H1 (cell line): ENCODE results near the gene NAP1L5. TPM values are rescaled to one million over a fixed set of nuclear protein-coding genes. Genes with fewer than 3 reads are reported as not detected.

Experiments used
- CTCF ChIA-PET: fragments of 300-600 bp; sonication (Branson Sonifier 250); formaldehyde crosslinking; loops from one replicate; lab custom pipeline; 2021; ENCODE audit not compliant: partially characterized antibody; lab: Charles Lee
- POLR2A ChIA-PET: fragments of 300-600 bp; sonication (Branson Sonifier 250); formaldehyde crosslinking; loops from one replicate; lab custom pipeline; 2021; ENCODE audit warnings: inconsistent platforms; ENCODE audit not compliant: partially characterized antibody; lab: Charles Lee
- DNase-seq, 2 experiments: peaks; one replicate each; pipeline versions ENCODE4 v3.0.0 to v3.0.0-alpha.2; 2010 to 2022; ENCODE audit warnings: low spot score in 2 of 2, low read depth in 1 of 2, mixed read lengths in 1 of 2
- FAIRE-seq: peaks from 2 replicates; lab custom pipeline; 2011; peaks lifted over from hg19 to GRCh38; lab: Jason Lieb, UNC
- H2AFZ ChIP-seq: 2 replicates; pipeline ENCODE4 v1.8.1; 2012; ENCODE audit warnings: low read length, inconsistent platforms
- H2AK5ac ChIP-seq: 2 replicates; pipeline ENCODE4 v1.6.1; 2013; ENCODE audit warnings: low read depth, low read length
- H2BK120ac ChIP-seq: replicated peaks from 2 replicates; pipeline ENCODE3; 2013; ENCODE audit warnings: low read depth, low read length, inconsistent platforms
- H2BK12ac ChIP-seq: 2 replicates; pipeline ENCODE4 v1.6.1; 2013; ENCODE audit warnings: low read depth, low read length
- H2BK15ac ChIP-seq: 2 replicates; pipeline ENCODE4 v1.6.1; 2013; ENCODE audit warnings: low read length
- H2BK20ac ChIP-seq: 2 replicates; pipeline ENCODE4 v1.6.1; 2013; ENCODE audit warnings: low read length
- H2BK5ac ChIP-seq: 2 replicates; pipeline ENCODE4 v1.6.1; 2013; ENCODE audit warnings: low read depth, low read length
- H3K14ac ChIP-seq: 2 replicates; pipeline ENCODE4 v1.6.1; 2013; ENCODE audit warnings: inconsistent platforms; ENCODE audit not compliant: insufficient read length
- H3K18ac ChIP-seq: 2 replicates; pipeline ENCODE4 v1.6.1; 2013; ENCODE audit warnings: low read length; ENCODE audit errors: extremely low read depth
- H3K23ac ChIP-seq: 2 replicates; pipeline ENCODE4 v1.6.1; 2013; ENCODE audit warnings: inconsistent platforms; ENCODE audit not compliant: insufficient read length
- H3K23me2 ChIP-seq: 2 replicates; pipeline ENCODE4 v1.6.1; 2013; ENCODE audit warnings: low read depth, low read length
- H3K27ac ChIP-seq: 2 replicates; pipeline ENCODE4 v1.6.1; 2011; ENCODE audit warnings: low read depth, low read length, inconsistent platforms
- H3K27me3 ChIP-seq, 4 experiments: replicated peaks in 1 of 4; 1 replicate in 1 of 4; 2 replicates in 3 of 4; pipeline versions ENCODE4 v1.6.1 to v1.8.1; 2011 to 2013; ENCODE audit warnings: low read length in 3 of 4, mild to moderate bottlenecking in 3 of 4, inconsistent platforms in 2 of 4, mixed read lengths in 2 of 4, moderate library complexity in 1 of 4; ENCODE audit not compliant: control insufficient read depth in 3 of 4, insufficient read depth in 3 of 4; ENCODE audit errors: extremely low read depth in 1 of 4
- H3K36me3 ChIP-seq, 4 experiments: 2 replicates each; pipeline versions ENCODE4 v1.6.1 to v1.8.1; 2011 to 2013; ENCODE audit warnings: mild to moderate bottlenecking in 4 of 4, low read length in 3 of 4, moderate library complexity in 2 of 4, control low read depth in 1 of 4, inconsistent platforms in 1 of 4; ENCODE audit not compliant: insufficient read depth in 4 of 4, control insufficient read depth in 2 of 4
- H3K4ac ChIP-seq: replicated peaks from 2 replicates; pipeline ENCODE3; 2013; ENCODE audit warnings: low read length, low read depth, mixed read lengths, inconsistent platforms; ENCODE audit not compliant: insufficient read length
- H3K4me1 ChIP-seq, 4 experiments: replicated peaks in 1 of 4; 1 replicate in 1 of 4; 2 replicates in 3 of 4; pipeline versions ENCODE4 v1.6.1 to v1.8.1; 2011 to 2013; ENCODE audit warnings: low read length in 3 of 4, inconsistent platforms in 2 of 4, mixed read lengths in 1 of 4; ENCODE audit not compliant: insufficient read depth in 4 of 4, control insufficient read depth in 3 of 4
- H3K4me2 ChIP-seq, 2 experiments: 2 replicates each; pipeline versions ENCODE4 v1.6.1 to v1.8.1; 2011 to 2013; ENCODE audit warnings: low read depth in 2 of 2, low read length in 2 of 2, control low read depth in 1 of 2, inconsistent platforms in 1 of 2, mild to moderate bottlenecking in 1 of 2; ENCODE audit not compliant: insufficient read depth in 1 of 2
- H3K4me3 ChIP-seq, 4 experiments: fragments of 200-600, 300-600 bp in 1 of 4; sonication (generic), shearing (Covaris generic), sonication (Bioruptor Twin) in 1 of 4; 2 replicates each; pipeline versions ENCODE4 v1.5.1 to v1.8.1; 2011 to 2016; ENCODE audit warnings: low read length in 4 of 4, low read depth in 3 of 4, control low read depth in 2 of 4, inconsistent platforms in 2 of 4, mild to moderate bottlenecking in 2 of 4, mixed read lengths in 1 of 4, moderate library complexity in 1 of 4; ENCODE audit not compliant: insufficient read depth in 2 of 4; ENCODE audit errors: extremely low read depth in 1 of 4
- H3K56ac ChIP-seq: replicated peaks from 2 replicates; pipeline ENCODE3; 2013; ENCODE audit warnings: low read depth, mild to moderate bottlenecking, mixed read lengths, low read length, inconsistent platforms; ENCODE audit not compliant: insufficient read length
- H3K79me1 ChIP-seq: 2 replicates; pipeline ENCODE4 v1.6.1; 2013; ENCODE audit warnings: low read depth, low read length, control low read depth
- H3K79me2 ChIP-seq, 2 experiments: 2 replicates each; pipeline versions ENCODE4 v1.6.1 to v1.8.1; 2012 to 2013; ENCODE audit warnings: low read length in 2 of 2, mild to moderate bottlenecking in 2 of 2, inconsistent platforms in 1 of 2; ENCODE audit not compliant: insufficient read depth in 2 of 2, control insufficient read depth in 1 of 2
- H3K9ac ChIP-seq, 4 experiments: replicated peaks in 1 of 4; 1 replicate in 1 of 4; 2 replicates in 3 of 4; pipeline versions ENCODE4 v1.6.1 to v1.8.1; 2011 to 2013; ENCODE audit warnings: low read depth in 3 of 4, low read length in 3 of 4, control low read depth in 2 of 4, mild to moderate bottlenecking in 2 of 4, moderate library complexity in 2 of 4, inconsistent platforms in 1 of 4; ENCODE audit errors: extremely low read depth in 1 of 4
- H3K9me3 ChIP-seq, 2 experiments: 2 replicates each; pipeline versions ENCODE4 v1.6.1 to v1.8.1; 2012 to 2013; ENCODE audit warnings: mild to moderate bottlenecking in 2 of 2, moderate library complexity in 2 of 2, control low read depth in 1 of 2, inconsistent platforms in 1 of 2, low read depth in 1 of 2, low read length in 1 of 2, mixed read lengths in 1 of 2; ENCODE audit not compliant: insufficient read depth in 2 of 2
- H4K20me1 ChIP-seq, 2 experiments: replicated peaks in 1 of 2; 2 replicates each; pipeline versions ENCODE3 to v1.8.1; 2011 to 2013; ENCODE audit warnings: inconsistent platforms in 2 of 2, low read length in 2 of 2, mild to moderate bottlenecking in 1 of 2; ENCODE audit not compliant: insufficient read depth in 2 of 2, control insufficient read depth in 1 of 2
- H4K5ac ChIP-seq: 2 replicates; pipeline ENCODE4 v1.6.1; 2013; ENCODE audit warnings: low read length, low read depth, mixed read lengths, inconsistent platforms; ENCODE audit not compliant: insufficient read length
- H4K8ac ChIP-seq: 2 replicates; pipeline ENCODE4 v1.8.0; 2013; ENCODE audit warnings: mild to moderate bottlenecking, moderate library complexity, low read length, inconsistent platforms; ENCODE audit not compliant: insufficient read depth; ENCODE audit errors: extremely low read depth
- H4K91ac ChIP-seq: replicated peaks from 2 replicates; pipeline ENCODE3; 2013; ENCODE audit warnings: low read length, mixed read lengths, inconsistent platforms; ENCODE audit not compliant: insufficient read length
- ATF3 ChIP-seq: IDR thresholded peaks from 2 replicates; pipeline ENCODE4 v1.6.1; 2011; ENCODE audit warnings: low read depth, mild to moderate bottlenecking, low read length; ENCODE audit not compliant: insufficient read depth
- CTCF ChIP-seq, 3 experiments: IDR thresholded peaks; 1 replicate in 2 of 3; 2 replicates in 1 of 3; pipeline versions ENCODE4 v1.5.1 to v1.6.1; 2011; ENCODE audit warnings: low read length in 3 of 3, mild to moderate bottlenecking in 3 of 3, inconsistent platforms in 2 of 3, low read depth in 1 of 3, moderate library complexity in 1 of 3; ENCODE audit not compliant: insufficient read depth in 1 of 3; ENCODE audit errors: control extremely low read depth in 1 of 3
- EP300 ChIP-seq, 2 experiments: IDR thresholded peaks; 1 replicate in 1 of 2; 2 replicates in 1 of 2; pipeline ENCODE4 v1.6.1; 2011 to 2012; ENCODE audit warnings: low read depth in 2 of 2, low read length in 2 of 2, mild to moderate bottlenecking in 2 of 2, borderline replicate concordance in 1 of 2, inconsistent platforms in 1 of 2, moderate library complexity in 1 of 2
- MAX ChIP-seq: IDR thresholded peaks from 2 replicates; pipeline ENCODE4 v1.6.1; 2012; ENCODE audit warnings: inconsistent platforms
- PHF8 ChIP-seq: fragments of 200-600 bp; sonication (generic); conservative IDR thresholded peaks from 2 replicates; pipeline ENCODE4 v1.7.1; 2012; ENCODE audit warnings: low read depth, mild to moderate bottlenecking, inconsistent platforms, low read length, moderate library complexity
- POLR2AphosphoS5 ChIP-seq: IDR thresholded peaks from 2 replicates; pipeline ENCODE4 v1.6.1; 2011; ENCODE audit warnings: low read depth, low read length
- SP2 ChIP-seq: IDR thresholded peaks from 2 replicates; pipeline ENCODE4 v1.6.1; 2012; ENCODE audit warnings: mild to moderate bottlenecking, low read length, inconsistent platforms
- SP4 ChIP-seq: IDR thresholded peaks from 2 replicates; pipeline ENCODE4 v1.6.1; 2012; ENCODE audit warnings: low read length, inconsistent platforms
- USF2 ChIP-seq: IDR thresholded peaks from 2 replicates; pipeline ENCODE4 v1.6.1; 2011; ENCODE audit warnings: low read length, improper control_type of control experiment
- WGBS, 2 experiments: shearing (Covaris generic) in 1 of 2; methylation state at CpG; one replicate each; pipeline versions ENCODE4 v1.1.6 to v1.1.7; 2013 to 2015; ENCODE audit warnings: low lambda C conversion rate in 2 of 2, mixed read lengths in 2 of 2, inconsistent platforms in 1 of 2, low coverage in 1 of 2, missing lambda C conversion rate in 1 of 2; ENCODE audit not compliant: insufficient replicate concordance in 2 of 2, insufficient coverage in 1 of 2, insufficient read length in 1 of 2; ENCODE audit errors: extremely low coverage in 1 of 2, missing lambda C conversion rate in 1 of 2; 5-methylcytosine and 5-hydroxymethylcytosine counted together
- polyA plus RNA-seq, 7 experiments: library from polyadenylated mRNA; depleted of rRNA in 3 of 7; stranded (reverse) in 5 of 7; unstranded in 2 of 7; fragments of >200 nt in 5 of 7; fragments of 200-250 nt in 2 of 7; gene quantifications; 1 replicate in 5 of 7; 2 replicates in 1 of 7; 4 replicates in 1 of 7; pipeline versions ENCODE4 v1.2.1 to v1.2.3, GENCODE V29; 2011 to 2013; ENCODE audit warnings: missing spikeins in 2 of 7, mixed read lengths in 2 of 7
- total RNA-seq: library from RNA; stranded (reverse); fragmentation: NEBNext Ultra II Directional; extraction: Animal tissue kit (Norgen Biotek cat#: 25700); gene quantifications from 2 replicates; pipeline ENCODE4 v1.2.1, GENCODE V29; 2021

NAP1L5 gene
- total and polyA plus RNA-seq, 2 of the 8 experiments (the other 6 are each of a cell fraction or from before 2014, with no cell fraction given): 1.3 to 2.7 TPM

- Histone ChIP-seq H3K56ac (no peak overlapping the region), H2BK20ac (no peak overlapping the region), H4K8ac (no peak overlapping the region), H4K5ac (no peak overlapping the region), H3K4ac (no peak overlapping the region), H2BK5ac (no peak overlapping the region), H3K18ac (no peak overlapping the region), H3K27me3 (no peaks in the 10 kb centered on the region), H2BK120ac (no peak overlapping the region), H2BK12ac (no peak overlapping the region), H4K91ac (no peak overlapping the region), H3K4me3 (no peak overlapping the region), H2BK15ac (no peak overlapping the region), H4K20me1 (no peaks in the 10 kb centered on the region), H3K36me3 (peaks cover 2 to 30% (median 16%) of the 10 kb centered on the region in 4 experiments; a peak in 6 of 8 replicates), H2AFZ (no peak overlapping the region), H3K27ac (no peak overlapping the region), H3K14ac (no peak overlapping the region), H3K9me3 (no peaks in the 10 kb centered on the region), H3K23ac (no peak overlapping the region), H3K9ac (no peak overlapping the region; a peak in 1 of 7 replicates), H3K4me2 (no peak overlapping the region), H3K4me1 (no peaks in the 10 kb centered on the region), H3K23me2 (no peaks in the 10 kb centered on the region), H3K79me2 (no peaks in the 10 kb centered on the region), H2AK5ac (no peak overlapping the region), H3K79me1 (no peaks in the 10 kb centered on the region)
- FAIRE-seq (no peak), DNase-seq (no peak)
- ChIA-PET POLR2A (interaction anchor here (1.0 to 1.4 kb wide), 2 partner anchors 9 to 12 kb away, joined by 3 read pairs; no protein-coding TSS in a partner anchor), CTCF (interaction anchor here (1.3 to 2.0 kb wide), 3 partner anchors 9 to 276 kb away, joined by 4 to 7 read pairs (median 5); no protein-coding TSS in a partner anchor)
- WGBS, 2 experiments: 96% methylated on average over 7 of the region's 7 CpGs; no CpG with 5 or more reads in 1 of the 2 experiments
- TF ChIP-seq ATF3: no peak
- no peak for TF ChIP-seq CTCF (IDR thresholded peaks at IDR 0.05; ENCODE audit: control extremely low read depth in 1 of 3, insufficient read depth in 1 of 3, low read depth in 1 of 3, low read length in 3 of 3)
- no peak for TF ChIP-seq SP4
- TF ChIP-seq MAX: no peak
- TF ChIP-seq POLR2AphosphoS5: no peak
- TF ChIP-seq SP2: no peak
- no peak for TF ChIP-seq USF2
- TF ChIP-seq EP300 (IDR thresholded peaks at IDR 0.05; ENCODE audit: borderline replicate concordance in 1 of 2, low read depth in 2 of 2, low read length in 2 of 2): no peak
- TF ChIP-seq PHF8: no peak
Measured at GRCh38 chr4:88747351-88747750, 49.7 kb upstream of the NAP1L5 start.
